ENCODE results near the gene ITGA2B. TPM values are rescaled to one million over a fixed set of nuclear protein-coding genes. Genes with fewer than 3 reads are reported as not detected.
A peak's percentile ranks its signal among the peaks of the same experiment; 100 is the strongest.

ITGA2B gene
- total and polyA plus RNA-seq, 2 of the 4 experiments (the other 2 are of a cell fraction) = under 0.01 to 0.26 TPM

- no peak overlapping the region for H3K23ac ChIP-seq (ENCODE audit: low read depth, low read length)
Measured at GRCh38 chr17:44338702-44339101, 50.7 kb downstream of the ITGA2B start.

More at GRCh38 chr17:44338702-44339101, 50.7 kb downstream of the ITGA2B start:
- Histone ChIP-seq H2AK5ac (ENCODE audit: low read depth, low read length) (no peak overlapping the region), H3K18ac (ENCODE audit: low read depth, low read length) (no peak overlapping the region), H4K5ac (ENCODE audit: low read depth, low read length) (no peak overlapping the region), H3K36me3 (ENCODE audit: control insufficient read depth, insufficient read depth, low read length) (no peaks in the 10 kb centered on the region), H3K4me3 (ENCODE audit: insufficient read depth, low read depth, low read length) (no peak overlapping the region), H2BK120ac (ENCODE audit: low read depth, low read length) (no peak overlapping the region), H4K20me1 (ENCODE audit: insufficient read depth, low read length) (no peaks in the 10 kb centered on the region), H3K4me1 (ENCODE audit: control insufficient read depth, insufficient read depth, low read length) (no peaks in the 10 kb centered on the region), H2BK20ac (ENCODE audit: low read depth, low read length) (no peak overlapping the region), H3K4me2 (ENCODE audit: low read depth, low read length) (no peak overlapping the region), H4K8ac (ENCODE audit: low read depth in 2 of 2, low read length in 2 of 2) (no peak overlapping the region), H3K27ac (ENCODE audit: insufficient read depth, low read length) (no peak overlapping the region), H2BK5ac (ENCODE audit: low read depth, low read length, poor library complexity, severe bottlenecking) (no peak overlapping the region), H3K56ac (ENCODE audit: extremely low read depth, insufficient read depth, low read length) (no peak overlapping the region), H3K79me1 (ENCODE audit: low read depth in 1 of 2, low read length in 2 of 2) (no peaks in the 10 kb centered on the region), H2BK15ac (ENCODE audit: low read depth, low read length) (no peak overlapping the region), H2AFZ (replicated peaks; ENCODE audit: low read length, poor library complexity) (no peak overlapping the region), H3K9ac (ENCODE audit: low read depth, low read length) (no peak overlapping the region), H3K9me1 (ENCODE audit: insufficient read depth, low read length) (0 out of 2 replicates have a peak, but pooled peaks cover under 1% of the 10 kb centered on the region), H3K9me3 (ENCODE audit: control insufficient read depth, insufficient read depth, low read length) (no peaks in the 10 kb centered on the region), H3K14ac (replicated peaks; ENCODE audit: low read depth, low read length) (no peak overlapping the region), H3K4ac (ENCODE audit: low read depth, low read length) (no peak overlapping the region), H3K27me3 (ENCODE audit: control insufficient read depth, insufficient read depth, low read length) (peaks cover 13% of the 10 kb centered on the region; the same call in 1 of the 2 replicates), H4K91ac (ENCODE audit: insufficient read depth, low read depth, low read length) (no peak overlapping the region), H2AK9ac (replicated peaks; ENCODE audit: low read depth, low read length, poor library complexity) (no peak overlapping the region)
- dilution Hi-C loops (cut with HindIII; ENCODE audit: low sequenced_read_pairs, unreplicated experiment) (no loop called here), in situ Hi-C loops (cut with MboI; ENCODE audit: low sequenced_read_pairs) (no loop called here), intact Hi-C loops (cut with micrococcal nuclease) (no loop called here)
- ChIA-PET POLR2A (ENCODE audit: unreplicated experiment) (no interaction called here), CTCF (no interaction called here)
- no TSS peak for BruUV-seq (replicated peaks)
- ATAC-seq (ENCODE audit: low read depth) (no peak), DNase-seq (peak; percentile 39)
- no CpG with 5 or more reads among the region's 6 CpGs for WGBS, 2 experiments (ENCODE audit: extremely low coverage in 2 of 2, insufficient read length in 1 of 2)
- TF ChIP-seq USF2 (IDR thresholded peaks at IDR 0.05; ENCODE audit: low read depth, low read length) (no peak), SMC3 (IDR thresholded peaks at IDR 0.05; ENCODE audit: low read depth, low read length) (no peak), BHLHE40 (IDR thresholded peaks at IDR 0.05; ENCODE audit: low read depth, low read length) (peak; percentile 35; the same call in 1 of the 2 replicates), CHD1 (IDR thresholded peaks at IDR 0.05; ENCODE audit: low read depth, low read length) (no peak), MXI1 (IDR thresholded peaks at IDR 0.05; ENCODE audit: borderline replicate concordance, low read depth, low read length) (no peak), ELK1 (IDR thresholded peaks at IDR 0.05; ENCODE audit: borderline replicate concordance, low read depth, low read length) (no peak), NFE2L2 (IDR thresholded peaks at IDR 0.05; ENCODE audit: low read depth, low read length) (no peak)
- TF ChIP-seq, protein P1, sequence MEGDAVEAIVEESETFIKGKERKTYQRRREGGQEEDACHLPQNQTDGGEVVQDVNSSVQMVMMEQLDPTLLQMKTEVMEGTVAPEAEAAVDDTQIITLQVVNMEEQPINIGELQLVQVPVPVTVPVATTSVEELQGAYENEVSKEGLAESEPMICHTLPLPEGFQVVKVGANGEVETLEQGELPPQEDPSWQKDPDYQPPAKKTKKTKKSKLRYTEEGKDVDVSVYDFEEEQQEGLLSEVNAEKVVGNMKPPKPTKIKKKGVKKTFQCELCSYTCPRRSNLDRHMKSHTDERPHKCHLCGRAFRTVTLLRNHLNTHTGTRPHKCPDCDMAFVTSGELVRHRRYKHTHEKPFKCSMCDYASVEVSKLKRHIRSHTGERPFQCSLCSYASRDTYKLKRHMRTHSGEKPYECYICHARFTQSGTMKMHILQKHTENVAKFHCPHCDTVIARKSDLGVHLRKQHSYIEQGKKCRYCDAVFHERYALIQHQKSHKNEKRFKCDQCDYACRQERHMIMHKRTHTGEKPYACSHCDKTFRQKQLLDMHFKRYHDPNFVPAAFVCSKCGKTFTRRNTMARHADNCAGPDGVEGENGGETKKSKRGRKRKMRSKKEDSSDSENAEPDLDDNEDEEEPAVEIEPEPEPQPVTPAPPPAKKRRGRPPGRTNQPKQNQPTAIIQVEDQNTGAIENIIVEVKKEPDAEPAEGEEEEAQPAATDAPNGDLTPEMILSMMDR (conservative IDR thresholded peaks at IDR 0.05; ENCODE audit: low read depth, low read length) = no peak
